Left hindlimb (tissue), 1 donor: ENCODE data around the gene KRT7.
"Not testable (repeated sequence)": the region's sequence is repeated elsewhere in the genome, so short reads cannot be mapped to it uniquely, and the experiment has no call there.

ENCODE experiments used
- DNase-seq: peaks from one replicate; pipeline ENCODE4 v3.0.0-alpha.2; 2018

KRT7 gene

DNA sequence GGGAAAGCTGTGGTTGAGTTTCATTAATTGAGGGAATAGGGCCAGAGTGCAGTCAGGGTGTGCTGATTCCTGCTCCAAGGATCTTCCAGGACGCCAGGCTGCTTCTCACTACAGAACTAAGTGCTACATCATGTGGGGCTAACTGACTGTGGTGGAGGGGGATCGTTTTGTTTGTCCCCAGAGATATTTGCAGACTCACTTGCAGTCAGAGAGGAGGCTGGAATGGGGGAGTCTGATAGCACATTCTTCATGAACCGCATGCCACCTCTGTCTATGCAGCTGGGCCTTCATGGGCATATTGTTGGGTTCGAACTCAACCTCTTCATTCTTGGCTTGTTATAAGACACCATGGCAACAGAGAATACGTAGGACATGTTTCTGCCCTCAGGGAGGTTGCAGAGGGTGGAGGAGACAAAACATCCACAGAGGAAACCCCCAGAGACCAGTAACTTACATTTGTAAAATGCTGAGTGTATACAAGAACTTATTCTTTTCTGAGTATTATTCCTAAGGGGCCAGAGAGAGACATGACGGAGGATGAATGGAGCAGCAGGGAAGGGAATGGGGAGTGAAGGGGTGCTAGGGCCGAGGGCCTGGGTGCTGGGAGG, 13.0 kb downstream of the KRT7 start:
- DNase-seq = no peak

DNA sequence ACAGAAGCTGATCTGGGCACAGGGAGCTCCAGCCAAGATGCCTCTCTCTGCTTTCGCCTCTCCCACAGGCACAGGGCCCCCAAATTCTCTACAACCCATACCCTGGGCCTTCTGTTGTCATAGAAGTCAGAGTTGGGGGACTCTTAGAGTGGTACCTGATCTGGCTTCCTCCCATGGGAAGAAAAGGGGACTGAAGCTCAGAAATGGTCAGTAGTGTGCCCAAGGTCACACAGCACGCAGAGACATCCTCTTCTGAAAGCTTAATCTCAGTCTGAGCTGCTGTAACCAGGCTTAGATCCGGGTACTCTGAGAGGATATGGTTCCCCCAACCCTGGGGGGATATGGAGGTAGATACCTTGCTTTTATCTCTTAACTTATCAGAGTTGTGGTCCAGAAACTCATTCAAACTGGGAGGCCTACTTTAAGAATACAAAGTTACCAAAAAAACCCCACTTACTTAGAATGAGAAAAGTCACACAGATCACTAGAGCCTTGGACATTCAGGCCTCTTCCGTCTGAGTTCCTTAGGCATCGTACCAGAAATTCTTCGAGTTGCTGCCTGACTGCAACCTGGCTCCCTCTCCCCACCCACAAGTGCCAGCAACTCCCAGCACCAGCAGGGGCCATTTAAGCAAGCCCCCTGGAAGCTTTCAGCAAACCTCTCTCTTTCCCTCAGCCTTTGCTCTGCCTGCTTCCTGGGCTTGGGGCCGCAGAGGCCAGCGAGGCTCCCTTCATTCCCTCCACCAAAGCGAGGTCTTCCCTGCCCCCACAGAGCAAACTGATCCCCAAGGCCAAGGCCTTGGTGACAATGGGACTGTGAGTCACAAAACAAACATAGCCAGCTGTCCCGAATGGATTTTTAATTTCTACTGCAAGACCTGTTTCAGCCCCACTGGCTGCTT, 13.9 kb downstream of the KRT7 start:
- no peak for DNase-seq

DNA sequence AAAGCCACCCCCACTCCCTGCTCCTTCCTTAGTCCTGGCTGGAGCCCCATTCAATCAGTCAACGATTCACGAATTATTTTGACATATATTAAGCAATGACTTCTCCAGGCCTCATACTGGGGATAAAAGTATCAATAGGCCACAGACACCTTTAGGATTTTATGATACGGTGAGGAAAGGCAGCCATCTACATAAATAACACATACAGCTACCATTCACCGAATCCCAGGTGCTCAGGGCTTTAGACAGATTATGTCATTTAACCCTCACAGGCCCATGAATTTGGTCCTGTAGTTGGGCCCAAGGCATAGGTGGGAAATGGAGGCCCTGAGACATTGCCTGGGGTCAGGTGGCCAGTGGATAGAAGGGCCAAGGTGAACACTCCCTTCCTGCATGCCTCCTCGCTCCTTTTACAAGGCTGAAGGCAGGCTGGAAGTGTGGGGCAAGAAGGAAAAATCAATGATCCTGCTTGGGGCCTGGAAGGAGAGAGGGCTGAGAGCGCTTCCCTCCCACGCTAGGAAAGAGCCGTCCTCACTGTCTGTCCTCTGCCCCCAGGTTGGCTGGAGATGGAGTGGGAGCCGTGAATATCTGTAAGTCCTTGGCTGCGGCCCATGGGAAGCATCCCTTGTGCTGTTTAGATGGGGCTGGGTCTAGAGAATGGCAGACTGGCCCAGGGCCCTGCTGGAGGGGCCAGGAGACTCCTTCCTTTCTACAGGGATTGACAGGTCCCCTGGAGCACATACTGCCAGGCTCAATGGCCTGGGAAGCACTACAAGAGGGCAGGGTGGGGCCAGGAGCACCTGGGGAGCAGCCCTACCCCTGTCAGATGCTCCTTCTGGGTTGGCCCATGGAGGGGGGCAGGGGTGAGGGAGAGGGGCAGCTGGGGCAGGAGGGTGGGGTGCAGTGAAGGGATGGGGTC, 14.8 kb downstream of the KRT7 start:
- DNase-seq = no peak

DNA sequence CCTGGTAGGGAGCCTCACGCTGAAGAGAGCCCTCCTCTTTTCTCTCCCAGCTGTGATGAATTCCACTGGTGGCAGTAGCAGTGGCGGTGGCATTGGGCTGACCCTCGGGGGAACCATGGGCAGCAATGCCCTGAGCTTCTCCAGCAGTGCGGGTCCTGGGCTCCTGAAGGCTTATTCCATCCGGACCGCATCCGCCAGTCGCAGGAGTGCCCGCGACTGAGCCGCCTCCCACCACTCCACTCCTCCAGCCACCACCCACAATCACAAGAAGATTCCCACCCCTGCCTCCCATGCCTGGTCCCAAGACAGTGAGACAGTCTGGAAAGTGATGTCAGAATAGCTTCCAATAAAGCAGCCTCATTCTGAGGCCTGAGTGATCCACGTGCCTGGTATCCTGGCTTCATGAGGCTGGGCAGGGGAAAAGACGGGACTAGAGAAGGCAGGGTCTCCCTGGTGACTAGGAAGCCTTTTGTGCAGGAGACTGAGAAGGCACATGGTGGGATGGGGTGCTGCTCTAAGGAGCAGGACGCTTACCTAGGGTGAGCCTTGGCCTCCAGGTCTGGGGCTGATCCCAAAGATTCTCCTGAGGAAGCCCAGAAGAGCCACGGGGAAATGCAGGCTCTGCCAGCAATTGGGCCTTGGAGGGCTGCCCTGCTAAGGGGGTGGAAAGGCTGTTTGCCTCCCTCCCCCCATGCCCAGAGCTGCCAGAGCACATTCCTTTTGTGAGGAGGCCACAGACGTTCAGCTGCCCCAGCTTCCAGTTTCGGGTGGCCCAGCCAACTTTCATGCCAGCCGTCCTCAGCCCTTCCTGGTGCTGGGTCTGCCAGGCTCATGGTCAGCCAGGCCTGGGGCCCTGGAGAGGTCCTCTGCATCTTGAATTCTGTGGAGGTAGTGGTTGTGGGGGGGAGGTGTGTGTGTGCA, 15.8 kb downstream of the KRT7 start:
- DNase-seq = peak; percentile 57

DNA sequence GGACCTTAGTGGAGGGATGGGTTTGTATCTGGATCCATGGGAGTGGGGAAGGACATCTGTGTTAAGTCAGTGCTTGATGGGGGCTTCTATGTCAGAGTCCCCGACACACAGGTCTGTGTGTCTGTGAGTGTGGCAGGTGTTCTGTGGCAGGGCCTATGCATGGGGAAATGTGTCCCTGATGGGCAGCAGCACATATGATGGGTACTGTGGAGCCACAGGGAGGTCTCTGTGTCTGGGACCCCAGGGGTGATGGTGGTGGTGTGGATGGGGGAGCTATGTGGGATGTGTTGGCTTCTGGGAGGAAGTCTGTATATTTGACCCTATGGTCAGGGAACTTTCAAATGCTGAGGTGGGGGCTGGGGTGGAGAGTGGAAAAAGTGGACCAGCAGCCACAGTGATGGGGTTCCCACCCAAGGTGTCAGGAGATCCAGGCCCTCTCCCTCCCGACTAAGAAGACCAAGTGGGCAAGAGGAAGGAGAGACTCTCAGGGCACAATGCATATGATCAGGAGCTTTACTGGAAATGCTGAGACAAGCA, 16.5 kb downstream of the KRT7 start:
- no peak for DNase-seq

DNA sequence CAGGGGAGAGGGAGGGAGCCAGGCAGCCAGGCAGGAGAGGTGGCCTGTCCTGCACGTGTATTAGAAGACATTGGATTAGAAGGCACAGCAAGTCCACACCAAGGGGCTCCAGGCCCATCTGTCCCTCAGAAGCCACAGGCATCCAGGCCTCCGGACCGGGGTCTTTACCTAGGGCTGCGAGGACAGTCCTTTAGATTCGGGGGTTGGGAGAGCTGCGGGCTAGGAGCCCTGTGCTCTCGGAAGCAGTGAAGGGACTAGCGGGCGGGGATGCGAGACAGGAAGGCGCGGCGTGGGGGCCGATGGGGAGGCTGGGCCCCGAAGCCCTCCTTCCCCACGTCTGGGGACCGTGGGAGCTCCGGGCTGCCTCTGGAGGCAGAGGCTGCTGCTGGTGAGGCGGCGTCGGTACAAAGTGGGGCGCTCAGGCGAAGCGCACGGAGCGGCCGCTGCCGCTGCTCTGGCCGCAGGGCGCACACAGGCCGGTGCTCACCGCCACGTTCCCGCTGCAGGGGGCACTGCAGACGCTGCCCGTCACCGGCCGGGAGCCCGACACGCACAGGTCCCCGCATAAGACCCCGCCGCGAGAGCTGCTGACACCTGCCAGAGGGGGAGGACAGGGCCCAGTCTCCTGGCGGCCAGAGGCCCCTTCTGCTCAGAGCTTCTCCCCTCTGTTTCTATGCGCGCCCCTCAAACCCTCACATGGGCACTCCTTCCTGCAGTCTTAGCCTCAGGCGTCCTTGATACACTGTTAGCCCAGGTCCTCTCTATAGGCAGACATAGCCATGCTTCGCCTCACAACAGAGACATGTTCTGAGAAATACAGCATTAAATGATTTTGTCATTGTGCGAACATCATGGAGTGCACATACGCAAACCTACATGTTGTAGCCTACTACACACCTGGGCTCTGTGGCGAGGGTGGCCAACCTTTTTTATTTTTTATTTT, 17.3 kb downstream of the KRT7 start:
- no peak for DNase-seq

DNA sequence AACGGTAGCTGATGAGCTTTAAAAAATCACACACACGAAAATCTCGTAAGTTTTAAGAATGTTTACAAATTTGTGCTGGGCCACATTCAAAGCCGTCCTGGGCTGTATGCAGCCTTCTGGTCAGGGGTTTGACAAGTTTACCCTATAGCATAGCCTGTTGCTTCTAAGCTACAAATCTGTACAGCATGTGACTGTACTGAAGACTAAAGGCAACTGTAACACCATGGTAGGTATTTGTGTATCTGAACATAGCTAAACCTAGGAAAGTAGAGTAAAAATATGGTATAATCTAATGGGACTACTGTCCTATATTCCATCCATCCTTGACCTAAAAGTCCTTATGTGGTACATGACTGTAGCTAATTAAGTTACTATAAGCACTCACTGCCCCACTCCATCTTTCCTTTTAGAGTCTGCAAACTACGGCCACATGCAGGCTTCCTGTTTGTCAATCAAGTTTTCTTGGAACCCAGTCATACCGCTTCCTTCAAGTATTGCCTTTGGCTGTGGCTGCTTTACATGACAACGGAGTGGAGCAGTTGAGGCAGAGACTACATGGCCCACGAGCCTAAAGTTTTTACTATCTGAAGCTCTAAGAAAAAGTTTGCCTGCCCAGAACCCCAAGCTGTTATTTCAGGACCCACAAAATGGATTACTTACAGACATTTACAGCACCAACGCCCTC, 18.5 kb downstream of the KRT7 start:
- DNase-seq = no peak

DNA sequence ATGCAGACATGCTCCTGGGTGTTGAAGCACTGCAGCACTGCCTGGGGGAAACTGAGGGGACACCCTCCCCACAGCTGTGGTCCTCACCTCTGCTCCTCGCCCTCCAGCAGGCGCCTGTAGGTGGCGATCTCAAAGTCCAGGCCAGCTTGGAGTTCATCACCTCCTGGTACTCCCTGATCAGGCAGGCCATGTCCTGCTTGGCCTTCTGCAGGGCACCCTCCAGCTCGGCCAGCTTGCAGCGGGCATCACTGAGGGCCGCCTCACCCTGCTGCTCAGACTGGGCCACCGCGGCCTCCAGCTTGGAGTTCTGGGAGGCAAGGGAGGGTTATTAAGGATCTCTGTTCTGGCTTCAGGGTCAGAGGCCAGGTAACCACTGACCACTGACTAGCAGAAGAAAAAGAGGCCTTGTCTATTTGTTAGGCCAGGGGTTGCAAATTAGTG, 19.2 kb downstream of the KRT7 start:
- not testable (repeated sequence) for DNase-seq

DNA sequence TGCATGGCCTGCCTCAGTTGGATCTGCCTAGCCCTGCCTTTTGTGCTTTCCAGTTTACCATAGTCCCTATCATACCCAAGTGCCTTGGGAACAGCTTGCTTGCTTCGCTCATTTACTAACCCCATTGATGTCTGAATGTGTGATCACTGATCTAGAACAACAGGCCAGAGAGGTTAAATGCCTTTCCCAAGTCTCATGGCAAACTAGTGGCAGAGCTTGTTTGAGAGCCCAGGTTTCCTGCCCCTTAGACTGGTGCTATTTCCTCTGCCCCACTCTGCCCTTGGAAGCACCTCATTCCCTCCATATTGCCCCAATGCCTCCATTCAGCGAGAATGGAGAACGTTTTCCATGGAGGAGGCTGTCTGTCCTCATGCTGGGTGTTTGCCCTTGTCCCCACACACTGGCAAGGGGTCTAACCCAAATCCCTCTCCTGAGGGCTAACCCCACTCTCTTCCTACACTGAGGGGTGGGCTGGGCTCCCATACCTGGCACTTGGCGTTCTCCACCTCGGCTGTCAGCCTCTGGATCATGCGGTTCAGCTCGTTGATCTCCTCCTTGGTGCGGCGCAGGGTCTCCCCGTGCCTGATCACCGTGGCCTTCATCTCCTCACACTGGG, 19.8 kb downstream of the KRT7 start:
- DNase-seq = no peak

DNA sequence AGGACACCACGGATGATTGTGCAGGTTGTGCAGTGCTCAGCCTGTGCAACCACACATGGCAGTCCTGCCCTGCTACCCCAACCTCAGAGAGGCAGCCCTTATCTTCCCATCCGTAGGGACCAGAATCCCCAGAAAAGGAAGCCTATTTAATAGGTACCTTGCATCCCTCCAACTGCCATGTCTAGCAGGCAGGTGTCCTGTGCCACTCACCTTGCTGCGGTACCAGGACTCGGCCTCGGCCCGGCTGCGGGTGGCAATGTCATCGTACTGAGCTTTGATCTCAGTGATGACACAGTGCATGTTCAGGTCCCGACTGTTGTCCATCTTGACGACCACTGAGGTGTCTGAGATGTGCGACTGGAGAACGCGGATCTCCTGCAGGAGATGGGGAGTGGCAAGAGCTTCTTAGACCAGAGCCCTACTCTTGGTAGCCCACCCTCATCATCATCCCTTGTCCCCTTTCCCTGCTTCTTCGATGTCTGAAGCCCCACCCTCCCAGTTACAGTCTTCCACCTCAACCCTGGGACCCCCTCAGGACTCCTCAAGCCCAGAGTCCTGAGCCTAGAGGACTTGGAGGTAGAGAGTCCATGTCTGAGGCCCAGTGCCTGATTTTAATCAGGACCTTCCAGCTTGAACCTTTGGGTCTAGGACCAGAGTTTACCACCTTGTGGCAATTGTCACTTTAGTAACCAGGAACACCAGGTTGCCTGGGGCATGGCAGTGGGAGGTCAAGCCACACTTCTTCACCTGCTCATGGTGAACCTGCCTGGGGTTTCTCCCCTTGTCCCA, 20.5 kb downstream of the KRT7 start:
- DNase-seq = no peak

DNA sequence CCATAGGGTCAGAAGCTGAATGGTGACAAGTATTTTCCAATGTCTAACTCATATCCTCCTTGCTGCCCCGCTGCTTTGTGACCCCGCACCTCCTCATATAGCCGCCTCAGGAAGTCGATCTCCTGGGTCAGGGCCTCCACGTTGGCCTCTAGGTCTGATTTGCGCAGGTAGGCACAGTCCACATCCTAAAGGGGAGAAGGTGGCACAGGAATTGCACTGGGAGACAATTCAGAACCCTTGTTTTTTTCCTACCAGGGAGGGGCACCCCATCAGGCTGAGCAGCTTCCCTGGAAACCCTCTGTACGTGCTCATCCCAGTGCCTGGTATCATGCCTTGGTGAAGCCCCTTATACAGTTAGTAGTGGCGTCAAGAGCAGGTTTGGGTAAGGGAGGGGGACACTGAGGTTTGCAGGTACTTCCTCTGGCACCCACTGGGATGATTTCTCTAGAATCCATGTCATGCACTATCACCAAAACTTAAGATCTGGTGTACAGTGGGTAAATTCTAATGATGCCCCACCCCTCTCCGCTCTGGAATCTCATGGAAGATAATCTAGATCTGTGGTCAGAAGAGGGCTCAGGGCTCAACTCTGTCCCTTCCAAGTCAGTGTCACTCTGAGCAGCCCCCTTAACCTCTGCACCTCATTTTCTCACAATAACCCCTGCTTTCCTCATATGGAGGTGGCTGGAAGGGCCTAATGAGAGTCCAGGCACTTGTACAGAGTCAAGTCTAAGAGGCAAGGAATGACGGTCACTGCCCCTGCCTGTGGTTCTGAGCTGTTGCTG, 21.3 kb downstream of the KRT7 start:
- DNase-seq = no peak

DNA sequence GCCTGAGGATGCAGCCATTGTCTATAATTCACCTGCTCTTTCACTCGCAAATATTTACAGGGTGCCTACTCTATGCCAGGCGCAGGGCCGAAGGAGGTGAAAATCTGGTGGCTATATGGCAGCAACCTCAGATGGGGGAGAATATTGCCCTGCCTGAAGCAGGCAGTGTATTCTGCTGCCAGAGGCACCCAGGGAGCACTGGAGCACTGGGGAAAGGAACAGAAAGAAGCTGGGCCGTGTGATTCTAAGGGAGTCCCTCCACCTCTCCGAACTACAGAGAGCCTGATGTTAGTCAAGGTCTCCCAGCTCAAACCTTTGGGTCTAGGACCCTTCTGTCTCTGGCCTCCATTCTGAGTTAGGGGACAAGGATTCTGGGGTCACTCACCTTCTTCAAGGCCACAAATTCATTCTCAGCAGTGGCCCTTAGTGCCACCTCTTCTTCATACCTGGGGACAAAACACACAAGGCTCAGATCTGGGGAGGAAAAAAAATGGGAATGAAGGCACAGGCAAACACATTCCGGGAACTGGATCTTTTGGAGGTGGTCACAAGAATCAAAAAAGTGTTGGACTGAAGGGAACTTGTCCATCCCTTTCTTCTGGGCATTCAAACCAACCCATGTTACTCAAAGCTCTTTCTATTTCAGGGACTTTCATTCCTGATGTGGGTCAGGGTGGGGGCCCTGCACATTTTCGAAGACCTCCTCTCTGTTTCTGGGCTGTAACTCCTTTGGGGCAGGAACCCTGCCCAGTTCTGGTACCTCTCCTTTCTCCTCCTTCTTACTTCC, 22.1 kb downstream of the KRT7 start:
- no peak for DNase-seq

DNA sequence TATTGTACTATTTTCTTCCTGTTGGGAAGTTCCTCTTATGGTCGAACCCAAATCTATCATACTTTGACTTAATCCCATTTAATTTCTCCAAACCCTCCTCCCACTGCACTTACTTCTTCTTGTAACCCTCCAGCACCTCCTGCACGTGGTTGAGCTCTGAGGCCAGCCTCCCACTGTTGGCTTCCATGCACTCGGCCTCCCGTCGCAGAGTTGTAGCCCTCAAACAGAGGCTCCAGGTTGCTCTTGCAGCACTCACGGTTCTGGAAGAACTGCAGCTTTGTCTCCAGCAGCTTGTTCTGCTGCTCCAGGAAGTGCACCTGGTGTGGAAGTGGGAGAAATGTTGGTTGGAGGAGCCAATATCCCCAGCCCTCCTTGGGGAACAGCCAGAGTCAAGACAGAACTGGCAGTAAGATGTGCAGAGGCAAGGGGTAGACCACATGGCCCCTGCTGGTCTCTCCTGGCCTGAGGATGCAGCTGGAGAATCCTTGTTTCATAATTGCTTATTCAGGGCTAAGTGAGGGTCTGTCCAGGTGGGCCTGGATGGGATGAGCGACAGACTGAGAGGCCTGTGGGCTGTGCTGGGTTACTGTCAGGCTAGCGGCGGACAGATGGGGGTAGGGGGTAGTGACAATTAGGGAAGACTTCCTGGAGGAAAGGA, 23.0 kb downstream of the KRT7 start:
- no peak for DNase-seq

DNA sequence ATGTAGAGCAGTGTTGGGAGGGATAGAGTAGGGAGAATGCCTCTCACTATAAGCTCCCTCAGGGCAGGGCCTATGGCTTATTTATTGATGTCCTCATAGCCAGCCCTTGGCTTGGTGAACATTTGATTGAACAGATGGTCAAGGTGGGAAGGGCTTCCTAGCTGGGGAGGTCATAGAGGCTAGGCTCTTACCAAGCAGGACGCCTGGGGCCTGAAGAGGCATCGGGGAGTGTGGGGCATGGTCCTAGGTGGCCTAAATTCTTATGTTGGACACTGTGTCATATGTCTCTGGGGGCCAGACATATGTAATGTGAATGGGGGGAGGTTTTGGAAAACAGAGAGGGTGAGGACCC, 23.5 kb downstream of the KRT7 start:
- DNase-seq = no peak

DNA sequence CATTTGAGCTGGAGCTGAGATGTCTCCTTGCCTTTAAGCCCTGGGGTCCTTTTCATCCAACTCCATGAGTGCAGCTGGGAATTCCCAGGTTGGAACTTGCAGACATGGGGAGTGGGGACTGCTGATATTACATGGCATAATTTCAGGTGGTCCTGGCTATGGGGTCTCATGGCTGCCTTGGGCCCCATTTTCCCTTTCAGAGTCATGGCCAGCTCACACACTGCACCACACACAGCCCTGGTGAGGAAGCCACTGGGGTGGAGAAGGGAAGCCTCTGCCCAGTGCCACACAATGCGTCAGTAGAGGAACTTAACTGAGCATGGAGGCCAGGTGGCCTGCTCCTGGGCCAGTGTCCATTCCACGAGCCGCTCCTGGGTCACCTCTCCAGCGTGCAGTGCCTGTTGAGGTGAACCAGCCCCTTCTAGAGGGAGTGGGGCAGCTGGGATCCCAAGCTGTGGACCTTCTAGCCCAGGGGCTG, 24.1 kb downstream of the KRT7 start:
- no peak for DNase-seq

DNA sequence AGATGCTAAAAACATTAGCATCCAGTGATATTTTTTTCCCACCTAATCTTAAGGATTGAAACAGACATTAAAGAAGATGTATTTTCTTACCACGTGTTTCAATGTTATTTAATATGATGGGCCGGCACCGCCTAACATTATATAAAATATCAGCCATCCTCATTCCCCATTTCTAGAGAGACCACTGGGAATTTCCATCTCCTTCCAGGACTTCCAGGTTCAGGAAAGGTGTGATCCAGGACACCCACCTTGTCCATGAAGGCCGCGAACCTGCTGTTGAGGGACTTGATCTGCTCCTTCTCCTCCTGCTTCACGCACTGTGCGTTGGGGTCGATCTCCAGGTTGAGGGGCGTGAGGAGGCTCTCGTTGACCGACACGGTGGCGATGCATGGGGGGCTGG, 24.9 kb downstream of the KRT7 start:
- DNase-seq = not testable (repeated sequence)
